CD4-positive, alpha-beta T cell treated with Interleukin-2 at 100 ng/mL for 4 hours (primary cell): Measurements from ENCODE around the gene TH.

ENCODE experiments used
- DNase-seq: peaks from one replicate; pipeline ENCODE4 v3.0.0-alpha.2; 2020; ENCODE audit warnings: low spot score

The TH gene

GRCh38 chr11:2171591-2172003 lies at the start of gene TH:
TH (minus strand) TSS chr11:2171815; CDS start chr11:2171786, 29 bp downstream.
- DNase-seq: no peak

GRCh38 chr11:2221024-2221423 lies 49.4 kb upstream of the TH start:
- no peak for DNase-seq

- no peak for DNase-seq
These were observed 48.7 kb upstream of the TH start for GRCh38 chr11:2220173-2220771.

GRCh38 chr11:2219318-2220017 lies 47.9 kb upstream of the TH start:
- no peak for DNase-seq

GRCh38 chr11:2218031-2218633 lies 46.5 kb upstream of the TH start:
- no peak for DNase-seq

- peak; percentile 38 for DNase-seq
These were observed 45.8 kb upstream of the TH start for GRCh38 chr11:2217211-2218030.

- DNase-seq: no peak
These were observed 44.9 kb upstream of the TH start for GRCh38 chr11:2216400-2217064.

- DNase-seq: no peak
These were observed 44.2 kb upstream of the TH start for GRCh38 chr11:2215561-2216399.

- no peak for DNase-seq
These were observed 43.6 kb upstream of the TH start for GRCh38 chr11:2215230-2215560.

GRCh38 chr11:2214527-2215229 lies 43.1 kb upstream of the TH start:
- no peak for DNase-seq

GRCh38 chr11:2213890-2214526 lies 42.4 kb upstream of the TH start:
- no peak for DNase-seq

- DNase-seq: peak; percentile 20
These were observed 41.8 kb upstream of the TH start for GRCh38 chr11:2213384-2213842.

GRCh38 chr11:2212411-2213251 lies 41.0 kb upstream of the TH start:
- DNase-seq: no peak

- DNase-seq: no peak
These were observed 39.7 kb upstream of the TH start for GRCh38 chr11:2211113-2211971.

GRCh38 chr11:2210366-2211112 lies 38.9 kb upstream of the TH start:
- no peak for DNase-seq

GRCh38 chr11:2209900-2210321 lies 38.3 kb upstream of the TH start:
- DNase-seq: no peak

GRCh38 chr11:2209370-2209801 lies 37.8 kb upstream of the TH start:
- DNase-seq: no peak
